Naive thymus-derived CD4-positive, alpha-beta T cell (primary cell): ENCODE results near the gene ABT1. TPM values are rescaled to one million over a fixed set of nuclear protein-coding genes. Genes with fewer than 3 reads are reported as not detected.
A peak's percentile ranks its signal among the peaks of the same experiment; 100 is the strongest.

Experiments used
- ATAC-seq: fragments of 150-1000 bp; cut with Tn5 transposase; 2 replicates; pipeline ENCODE4 v1.10.0; 2021; ENCODE audit warnings: mild to moderate bottlenecking, moderate library complexity
- CTCF ChIA-PET: fragments of 350-600 bp; sonication (Branson Sonifier 250); formaldehyde crosslinking; loops from one replicate; lab custom pipeline; 2021; ENCODE audit warnings: antibody characterized with exemption; lab: Charles Lee
- POLR2A ChIA-PET: fragments of 350-600 bp; sonication (Branson Sonifier 250); formaldehyde crosslinking; loops from one replicate; lab custom pipeline; 2021; ENCODE audit warnings: antibody characterized with exemption, inconsistent platforms; lab: Charles Lee
- DNase-seq, 9 donors: peaks; one replicate each; pipeline versions ENCODE4 v3.0.0 to v3.0.0-alpha.2; 2020 to 2022; ENCODE audit warnings: mixed read lengths in 1 of 9
- H3K27ac ChIP-seq: one replicate; pipeline ENCODE4 v1.7.0; 2013; ENCODE audit warnings: mild to moderate bottlenecking, low read depth, low read length, moderate library complexity
- H3K27me3 ChIP-seq, 2 donors: one replicate each; pipeline ENCODE4 v1.7.0; 2013; ENCODE audit warnings: low read length in 2 of 2, mild to moderate bottlenecking in 2 of 2, moderate library complexity in 2 of 2; ENCODE audit not compliant: control insufficient read depth in 2 of 2, insufficient read depth in 2 of 2
- H3K36me3 ChIP-seq, 3 experiments: 1 replicate in 2 of 3; 2 replicates in 1 of 3; pipeline ENCODE4 v1.7.0; 2013; ENCODE audit warnings: low read length in 3 of 3, mild to moderate bottlenecking in 3 of 3, moderate library complexity in 1 of 3; ENCODE audit not compliant: insufficient read depth in 3 of 3, control insufficient read depth in 2 of 3
- H3K4me1 ChIP-seq, 2 donors: one replicate each; pipeline ENCODE4 v1.7.0; 2013; ENCODE audit warnings: low read length in 2 of 2, mild to moderate bottlenecking in 2 of 2, moderate library complexity in 1 of 2; ENCODE audit not compliant: control insufficient read depth in 2 of 2, insufficient read depth in 2 of 2
- H3K4me3 ChIP-seq: 2 replicates; pipeline ENCODE4 v1.7.0; 2013; ENCODE audit warnings: mild to moderate bottlenecking, low read length
- H3K9me3 ChIP-seq, 3 experiments: 1 replicate in 2 of 3; 2 replicates in 1 of 3; pipeline ENCODE4 v1.7.0; 2013; ENCODE audit warnings: low read length in 3 of 3; ENCODE audit not compliant: control insufficient read depth in 2 of 3
- H3K27ac Mint-ChIP-seq, 9 donors: one replicate each; pipeline ENCODE4 v1.8.0; 2020 to 2022; ENCODE audit warnings: mixed read lengths in 9 of 9, mild to moderate bottlenecking in 8 of 9, moderate library complexity in 5 of 9, inconsistent platforms in 2 of 9
- H3K27me3 Mint-ChIP-seq, 5 donors: one replicate each; pipeline ENCODE4 v1.8.0; 2021 to 2022; ENCODE audit warnings: mixed read lengths in 5 of 5, mild to moderate bottlenecking in 1 of 5
- H3K36me3 Mint-ChIP-seq, 5 donors: one replicate each; pipeline ENCODE4 v1.8.0; 2020 to 2022; ENCODE audit warnings: mixed read lengths in 5 of 5, mild to moderate bottlenecking in 3 of 5, inconsistent platforms in 1 of 5
- H3K4me1 Mint-ChIP-seq, 7 donors: one replicate each; pipeline ENCODE4 v1.8.0; 2020 to 2022; ENCODE audit warnings: mixed read lengths in 7 of 7, mild to moderate bottlenecking in 3 of 7, inconsistent platforms in 1 of 7
- H3K4me3 Mint-ChIP-seq, 10 donors: one replicate each; pipeline ENCODE4 v1.8.0; 2020 to 2022; ENCODE audit warnings: mild to moderate bottlenecking in 10 of 10, mixed read lengths in 10 of 10, moderate library complexity in 6 of 10, inconsistent platforms in 2 of 10
- H3K9me3 Mint-ChIP-seq, 11 donors: one replicate each; pipeline ENCODE4 v1.8.0; 2020 to 2022; ENCODE audit warnings: mixed read lengths in 11 of 11, mild to moderate bottlenecking in 4 of 11, inconsistent platforms in 1 of 11, moderate library complexity in 1 of 11
- intact Hi-C, 2 donors: fragments of 100-400 bp; cut with micrococcal nuclease; formaldehyde crosslinking; loops; one replicate each; pipeline ENCODE4 v1.15.1; 2023
- polyA plus RNA-seq, 2 donors: library from polyadenylated mRNA; unstranded; fragments of 300-500 nt; fragmentation: Illumina TruSeq; gene quantifications; one replicate each; pipeline ENCODE4 v1.2.3, GENCODE V29; 2021
- total RNA-seq, 6 experiments: library from RNA in 5 of 6; stranded (reverse) in 5 of 6; gene quantifications; 1 replicate in 5 of 6; 2 replicates in 1 of 6; pipeline ENCODE4 v1.2.3 and lab custom pipeline; 2021 to 2026

The ABT1 gene
- total and polyA plus RNA-seq, 7 experiments from 2014 or later, result 23.3 to 44.8 (median 36.1) TPM

- Histone ChIP-seq H3K27ac (no peak overlapping the region), H3K36me3 (peaks cover 0 to 13% (median 10%) of the 10 kb centered on the region in 3 experiments), H3K4me1 (no peaks in the 10 kb centered on the region), H3K4me3 (no peak overlapping the region), H3K9me3 (no peaks in the 10 kb centered on the region), H3K27me3 (no peaks in the 10 kb centered on the region)
- ChIA-PET POLR2A (no interaction called here), CTCF (no interaction called here)
- DNase-seq, result no peak
- ATAC-seq, result no peak
- intact Hi-C loops, result no loop called here
- peaks cover 0 to 5% (median 3%) of the 10 kb centered on the region in 5 donors for H3K36me3 Mint-ChIP-seq
- H3K4me1 Mint-ChIP-seq, result peaks cover 6 to 21% (median 17%) of the 10 kb centered on the region in 7 donors
- H3K9me3 Mint-ChIP-seq, result no peaks in the 10 kb centered on the region
- H3K27ac Mint-ChIP-seq, result peak overlapping the region in 5 of 9 donors; percentile 49 to 79 (median 76)
- H3K27me3 Mint-ChIP-seq, result no peaks in the 10 kb centered on the region
- no peak overlapping the region for H3K4me3 Mint-ChIP-seq
These were observed 7.3 kb downstream of the ABT1 start for GRCh38 chr6:26604026-26604425.

GRCh38 chr6:26604797-26605196 is 8.0 kb downstream of the ABT1 start:
- no peak overlapping the region for H3K4me3 Mint-ChIP-seq
- Histone ChIP-seq H3K27me3 (no peaks in the 10 kb centered on the region), H3K9me3 (no peaks in the 10 kb centered on the region), H3K36me3 (peaks cover 0 to 5% (median 3%) of the 10 kb centered on the region in 3 experiments), H3K4me1 (no peaks in the 10 kb centered on the region), H3K27ac (no peak overlapping the region), H3K4me3 (no peak overlapping the region)
- H3K27ac Mint-ChIP-seq, result peak overlapping the region in 1 of 9 donors; percentile 79
- DNase-seq, result no peak
- ChIA-PET POLR2A (no interaction called here), CTCF (interaction anchor here (0.7 kb wide), 1 partner anchor 352 kb away, joined by 3 read pairs; no protein-coding TSS in a partner anchor)
- no peaks in the 10 kb centered on the region for H3K9me3 Mint-ChIP-seq
- peaks cover 0 to 3% (median 0%) of the 10 kb centered on the region in 5 donors for H3K36me3 Mint-ChIP-seq
- peaks cover 6 to 13% (median 11%) of the 10 kb centered on the region in 7 donors for H3K4me1 Mint-ChIP-seq
- H3K27me3 Mint-ChIP-seq, result peaks cover 0 to 3% (median 0%) of the 10 kb centered on the region in 5 donors
- intact Hi-C loops, result loop anchor here (5.0 kb wide), 2 partner anchors 553 to 1293 kb away; no protein-coding TSS in a partner anchor
- ATAC-seq, result no peak

GRCh38 chr6:26607434-26608230 is 10.9 kb downstream of the ABT1 start:
- POLR2A ChIA-PET, result interaction anchor here (0.8 kb wide), 1 partner anchor 541 kb away, joined by 3 read pairs; no protein-coding TSS in a partner anchor

DNA sequence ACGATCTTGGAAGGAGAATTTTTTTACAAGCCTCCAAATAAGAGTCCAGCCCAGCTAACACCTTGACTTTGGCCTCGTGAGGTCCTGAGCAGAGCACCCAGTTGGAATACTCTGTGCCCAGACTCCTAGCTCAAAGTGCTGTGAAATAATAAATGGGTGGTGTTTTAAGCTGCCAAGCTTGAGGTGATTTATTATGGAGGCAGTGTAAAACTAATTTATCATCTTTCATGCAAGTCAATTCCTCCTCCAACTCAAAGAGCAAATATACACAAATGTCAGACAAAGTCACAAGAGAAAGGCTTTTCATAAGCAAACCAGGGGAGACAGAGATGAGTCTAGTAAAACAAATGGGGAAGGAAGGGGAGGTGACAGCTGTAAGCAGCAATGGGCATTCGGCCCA is 12.7 kb downstream of the ABT1 start:
- no peak overlapping the region for H3K4me3 ChIP-seq
- H3K36me3 ChIP-seq, result no peaks in the 10 kb centered on the region
- Mint-ChIP-seq H3K27me3 (peaks cover 0 to 38% (median 14%) of the 10 kb centered on the region in 5 donors), H3K9me3 (peaks cover 0 to 2% (median 0%) of the 10 kb centered on the region in 11 donors), H3K36me3 (no peaks in the 10 kb centered on the region), H3K4me3 (no peak overlapping the region), H3K4me1 (peaks cover 13 to 33% (median 25%) of the 10 kb centered on the region in 7 donors), H3K27ac (peak overlapping the region in 1 of 9 donors; percentile 14)
- intact Hi-C loops, result loop anchor here (5.0 kb wide), 2 partner anchors 548 to 1288 kb away; no protein-coding TSS in a partner anchor
- peaks cover 0 to under 1% of the 10 kb centered on the region in 2 donors for H3K27me3 ChIP-seq
- no peaks in the 10 kb centered on the region for H3K9me3 ChIP-seq
- DNase-seq (no peak), ATAC-seq (no peak)
- CTCF ChIA-PET, result no interaction called here
- H3K27ac ChIP-seq, result no peak overlapping the region
- peaks cover 0 to 12% of the 10 kb centered on the region in 2 donors for H3K4me1 ChIP-seq
- POLR2A ChIA-PET, result no interaction called here

More at GRCh38 chr6:26607434-26608230, 10.9 kb downstream of the ABT1 start:
- Mint-ChIP-seq H3K27ac (peak overlapping the region in 7 of 9 donors; percentile 22 to 68 (median 55)), H3K36me3 (no peaks in the 10 kb centered on the region), H3K4me3 (peak overlapping the region; percentile 19 to 79 (median 56)), H3K27me3 (peaks cover 0 to 20% (median 5%) of the 10 kb centered on the region in 5 donors), H3K9me3 (no peaks in the 10 kb centered on the region), H3K4me1 (peaks cover 6 to 14% (median 10%) of the 10 kb centered on the region in 7 donors)
- H3K9me3 ChIP-seq, result no peaks in the 10 kb centered on the region
- DNase-seq, result peak in 8 of 9 donors; percentile 37 to 75 (median 70)
- no peak overlapping the region for H3K27ac ChIP-seq
- peak; percentile 95 for ATAC-seq
- intact Hi-C loops, result loop anchor here (1.0 to 5.0 kb wide), 7 partner anchors 51 to 1290 kb away; partner anchors contain the start of gene ZNF322 (in 2 of the 2)
- H3K4me3 ChIP-seq, result peak overlapping the region; percentile 46
- H3K36me3 ChIP-seq, result no peaks in the 10 kb centered on the region
- no peaks in the 10 kb centered on the region for H3K27me3 ChIP-seq
- CTCF ChIA-PET, result interaction anchor here (0.7 to 1.6 kb wide), 4 partner anchors 23 to 552 kb away, joined by 3 to 15 read pairs (median 3); no protein-coding TSS in a partner anchor
- H3K4me1 ChIP-seq, result no peaks in the 10 kb centered on the region

DNA sequence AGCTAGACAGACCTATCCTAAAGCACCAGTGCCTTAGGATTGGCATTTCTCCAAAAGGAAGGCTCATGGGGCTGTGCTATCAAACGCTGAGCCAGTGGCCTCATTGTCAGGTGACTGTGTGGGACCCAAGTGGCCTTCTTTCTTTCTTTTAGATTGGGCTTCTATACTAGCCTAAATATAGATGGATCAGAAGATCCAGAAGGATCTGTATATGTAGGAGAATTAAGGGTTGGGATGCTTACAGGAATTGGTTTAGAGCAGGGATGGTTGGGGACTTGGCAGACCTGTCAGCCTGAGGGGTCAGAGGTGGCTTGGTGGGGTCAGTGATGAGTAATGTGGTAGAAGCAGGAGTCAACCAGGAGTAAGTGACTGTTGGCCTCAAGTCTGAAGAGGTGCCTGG is 14.8 kb downstream of the ABT1 start:
- Histone ChIP-seq H3K9me3 (no peaks in the 10 kb centered on the region), H3K36me3 (no peaks in the 10 kb centered on the region), H3K4me1 (peaks cover 0 to 15% of the 10 kb centered on the region in 2 donors), H3K27me3 (peaks cover 7 to 8% of the 10 kb centered on the region in 2 donors), H3K27ac (no peak overlapping the region), H3K4me3 (no peak overlapping the region)
- Mint-ChIP-seq H3K27me3 (peaks cover 8 to 55% (median 32%) of the 10 kb centered on the region in 5 donors), H3K4me3 (peak overlapping the region in 2 of 10 donors; percentile 8 to 50), H3K27ac (peak overlapping the region in 3 of 9 donors; percentile 28 to 57 (median 38)), H3K4me1 (peaks cover 13 to 40% (median 32%) of the 10 kb centered on the region in 7 donors), H3K36me3 (peaks cover 0 to 2% (median 0%) of the 10 kb centered on the region in 5 donors), H3K9me3 (peaks cover 0 to 9% (median 0%) of the 10 kb centered on the region in 11 donors)
- intact Hi-C loops, result no loop called here
- ATAC-seq (no peak), DNase-seq (no peak)
- POLR2A ChIA-PET, result no interaction called here
- CTCF ChIA-PET, result no interaction called here

- Histone ChIP-seq H3K4me3 (peak overlapping the region; percentile 67), H3K4me1 (peaks cover 0 to 15% of the 10 kb centered on the region in 2 donors), H3K27me3 (peaks cover 7 to 10% of the 10 kb centered on the region in 2 donors), H3K36me3 (no peaks in the 10 kb centered on the region), H3K27ac (no peak overlapping the region), H3K9me3 (no peaks in the 10 kb centered on the region)
- ChIA-PET POLR2A (interaction anchor here (0.6 to 1.0 kb wide), 2 partner anchors 36 to 511 kb away, joined by 3 to 4 read pairs; no protein-coding TSS in a partner anchor), CTCF (interaction anchor here (0.8 to 1.8 kb wide), 2 partner anchors 466 kb away, joined by 3 to 5 read pairs; no protein-coding TSS in a partner anchor)
- Mint-ChIP-seq H3K4me1 (peaks cover 10 to 30% (median 24%) of the 10 kb centered on the region in 7 donors), H3K27ac (peak overlapping the region in 3 of 9 donors; percentile 60 to 87 (median 71)), H3K27me3 (peaks cover 10 to 55% (median 32%) of the 10 kb centered on the region in 5 donors), H3K4me3 (peak overlapping the region in 9 of 10 donors; percentile 75 to 93 (median 87)), H3K36me3 (peaks cover 0 to 2% (median 0%) of the 10 kb centered on the region in 5 donors), H3K9me3 (peaks cover 0 to 10% (median 0%) of the 10 kb centered on the region in 11 donors)
- intact Hi-C loops, result no loop called here
- ATAC-seq (no peak), DNase-seq (no peak)
These were observed 16.4 kb downstream of the ABT1 start for GRCh38 chr6:26613201-26613600.
